Kidney glomerular epithelial cell (primary cell): ENCODE data around the gene RTN4.

ENCODE experiments used
- DNase-seq: peaks from one replicate; lab custom pipeline; 2025; lab: John Stamatoyannopoulos, UW

RTN4 gene

GRCh38 chr2:54969295-54969939 is 80.8 kb downstream of the RTN4 start:
- DNase-seq: no peak

GRCh38 chr2:54968561-54969218 is 81.6 kb downstream of the RTN4 start:
- DNase-seq: no peak

- no peak for DNase-seq
These were observed 82.4 kb downstream of the RTN4 start for GRCh38 chr2:54967759-54968365.

- no peak for DNase-seq
These were observed 83.0 kb downstream of the RTN4 start for GRCh38 chr2:54967269-54967668.

- DNase-seq: no peak
These were observed 83.4 kb downstream of the RTN4 start for GRCh38 chr2:54966837-54967236.

- DNase-seq: no peak
These were observed 84.0 kb downstream of the RTN4 start for GRCh38 chr2:54966165-54966832.

GRCh38 chr2:54965425-54965824 is 84.8 kb downstream of the RTN4 start:
- no peak for DNase-seq

GRCh38 chr2:54964816-54965215 is 85.4 kb downstream of the RTN4 start:
- no peak for DNase-seq

GRCh38 chr2:54964271-54964670 is 86.0 kb downstream of the RTN4 start:
- no peak for DNase-seq

- DNase-seq: no peak
These were observed 86.8 kb downstream of the RTN4 start for GRCh38 chr2:54963476-54963875.

GRCh38 chr2:54962935-54963440 is 87.3 kb downstream of the RTN4 start:
- DNase-seq: no peak

- no peak for DNase-seq
These were observed 87.7 kb downstream of the RTN4 start for GRCh38 chr2:54962511-54962910.

GRCh38 chr2:54960164-54960563 is 90.1 kb downstream of the RTN4 start:
- no peak for DNase-seq

- DNase-seq: no peak
These were observed 91.4 kb downstream of the RTN4 start for GRCh38 chr2:54958717-54959371.

GRCh38 chr2:54957321-54957999 is 92.8 kb downstream of the RTN4 start:
- DNase-seq: no peak

GRCh38 chr2:54956111-54956627 is 94.1 kb downstream of the RTN4 start:
- DNase-seq: no peak

GRCh38 chr2:54955358-54956110 is 94.7 kb downstream of the RTN4 start:
- no peak for DNase-seq

GRCh38 chr2:54954705-54955357 is 95.4 kb downstream of the RTN4 start:
- no peak for DNase-seq

- DNase-seq: no peak
These were observed 96.1 kb downstream of the RTN4 start for GRCh38 chr2:54954158-54954557.

- DNase-seq: no peak
These were observed 97.2 kb downstream of the RTN4 start for GRCh38 chr2:54952978-54953456.
